ENCODE data around the gene RALGPS1. TPM values are rescaled to one million over a fixed set of nuclear protein-coding genes. Genes with fewer than 3 reads are reported as not detected.

Gene RALGPS1
- total RNA-seq, 4 donors from 2014 or later = 3.3 to 9.8 (median 6.7) TPM

DNA sequence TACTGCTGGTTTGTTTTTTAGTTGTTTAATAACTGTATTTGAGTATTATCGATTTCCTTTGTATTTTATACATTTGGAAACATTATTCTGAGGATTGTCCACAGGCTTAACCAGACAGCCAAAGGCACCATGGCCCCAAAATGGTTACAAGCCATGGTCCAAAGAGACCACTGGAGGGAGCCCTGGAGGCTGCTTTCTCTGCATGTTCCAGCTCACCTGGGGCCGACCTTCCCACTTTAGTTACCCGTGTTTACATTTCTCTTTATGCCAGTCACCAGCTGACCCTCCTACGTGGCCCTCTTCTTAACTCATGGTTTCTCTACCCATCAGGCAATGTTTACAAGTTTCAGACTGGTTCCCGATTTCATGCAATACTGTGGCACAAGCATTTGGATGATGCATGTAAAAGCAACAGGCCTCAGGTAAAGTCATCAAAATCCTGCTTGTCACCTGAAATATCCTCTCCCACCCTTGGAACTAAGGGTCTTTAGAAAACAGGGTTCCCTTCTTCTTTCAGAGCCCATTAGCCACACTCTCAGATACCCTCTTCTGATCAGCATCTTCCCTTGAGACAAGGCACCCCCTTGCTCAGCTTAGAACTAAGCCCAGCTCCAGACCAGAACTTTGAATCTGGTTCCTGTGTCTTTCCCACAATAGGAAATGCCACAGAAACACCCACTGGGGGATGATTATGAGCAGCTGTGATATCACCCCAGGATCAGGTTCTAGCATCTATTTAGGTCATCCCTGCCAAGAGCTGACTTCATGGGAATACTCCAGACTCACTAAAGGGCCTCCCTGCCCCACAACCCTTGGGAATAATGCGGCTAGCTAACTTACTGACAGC, 300.1 kb downstream of the RALGPS1 start:
- H3K9me3 ChIP-seq = no peaks in the 10 kb centered on the region
- no peak overlapping the region for H3K4me3 ChIP-seq
- TF ChIP-seq, protein P1, sequence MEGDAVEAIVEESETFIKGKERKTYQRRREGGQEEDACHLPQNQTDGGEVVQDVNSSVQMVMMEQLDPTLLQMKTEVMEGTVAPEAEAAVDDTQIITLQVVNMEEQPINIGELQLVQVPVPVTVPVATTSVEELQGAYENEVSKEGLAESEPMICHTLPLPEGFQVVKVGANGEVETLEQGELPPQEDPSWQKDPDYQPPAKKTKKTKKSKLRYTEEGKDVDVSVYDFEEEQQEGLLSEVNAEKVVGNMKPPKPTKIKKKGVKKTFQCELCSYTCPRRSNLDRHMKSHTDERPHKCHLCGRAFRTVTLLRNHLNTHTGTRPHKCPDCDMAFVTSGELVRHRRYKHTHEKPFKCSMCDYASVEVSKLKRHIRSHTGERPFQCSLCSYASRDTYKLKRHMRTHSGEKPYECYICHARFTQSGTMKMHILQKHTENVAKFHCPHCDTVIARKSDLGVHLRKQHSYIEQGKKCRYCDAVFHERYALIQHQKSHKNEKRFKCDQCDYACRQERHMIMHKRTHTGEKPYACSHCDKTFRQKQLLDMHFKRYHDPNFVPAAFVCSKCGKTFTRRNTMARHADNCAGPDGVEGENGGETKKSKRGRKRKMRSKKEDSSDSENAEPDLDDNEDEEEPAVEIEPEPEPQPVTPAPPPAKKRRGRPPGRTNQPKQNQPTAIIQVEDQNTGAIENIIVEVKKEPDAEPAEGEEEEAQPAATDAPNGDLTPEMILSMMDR (IDR thresholded peaks at IDR 0.05) = peak; percentile 48 to 66 (median 64)
- no peak for TF ChIP-seq POLR2A (IDR thresholded peaks at IDR 0.05)
- TF ChIP-seq EP300 (IDR thresholded peaks at IDR 0.05) = no peak
- WGBS, 2 donors = 39 to 42% methylated on average over 6 of the region's 6 CpGs
- H3K27ac ChIP-seq = no peak overlapping the region
- H3K36me3 ChIP-seq = no peaks in the 10 kb centered on the region
- no peaks in the 10 kb centered on the region for H3K27me3 ChIP-seq
- DNase-seq (ENCODE audit: low spot score in 2 of 2) = peak in 1 of 2 donors; percentile 38
- H3K4me1 ChIP-seq = peaks cover 0 to 15% (median 0%) of the 10 kb centered on the region in 4 donors

DNA sequence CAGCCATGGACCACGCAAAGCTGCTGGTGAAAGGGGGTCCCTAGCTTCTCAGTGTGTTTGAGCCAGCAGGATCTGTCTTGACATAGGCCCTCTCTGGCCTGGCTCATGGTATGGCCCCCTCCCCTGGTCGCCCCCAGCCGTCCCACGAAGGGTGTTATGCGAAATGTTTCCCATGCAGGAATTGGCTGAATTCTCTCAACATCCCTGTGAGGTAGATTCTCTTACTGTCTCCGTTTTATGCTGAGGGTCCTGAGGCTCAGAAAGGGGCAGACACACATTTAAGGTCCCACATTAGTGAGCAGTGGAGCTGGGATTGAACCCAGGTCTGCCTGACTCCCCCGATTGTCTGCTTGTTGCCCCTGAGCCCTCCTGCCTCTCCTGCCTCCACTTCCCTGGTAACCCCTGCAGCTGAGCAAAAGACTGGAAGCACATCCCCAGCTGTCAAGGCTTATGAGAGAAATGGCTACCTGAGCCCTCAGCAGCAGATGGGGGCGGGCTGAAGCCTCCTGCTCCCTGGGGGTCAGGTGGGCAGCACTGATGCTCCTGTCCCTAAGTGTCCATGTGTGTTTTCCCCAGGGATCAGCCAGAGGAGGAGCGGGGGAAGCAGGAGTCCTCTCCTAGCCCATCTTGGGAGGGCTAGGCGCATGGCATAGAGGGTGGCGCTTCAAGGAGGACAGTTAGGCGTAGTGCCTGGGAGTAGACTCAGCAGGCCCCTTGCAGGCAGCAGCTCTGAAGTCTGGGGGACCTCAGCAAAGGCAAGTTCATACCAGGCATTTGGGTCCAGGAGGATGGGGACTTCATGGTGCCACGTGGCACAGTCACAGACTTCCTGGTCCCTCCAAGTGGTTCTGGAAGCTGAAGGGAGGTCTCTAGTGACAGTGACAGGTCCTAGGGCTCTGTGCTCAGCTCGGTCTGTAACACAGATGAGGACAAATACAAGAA, 301.0 kb downstream of the RALGPS1 start:
- Histone ChIP-seq H3K36me3 (no peaks in the 10 kb centered on the region), H3K9me3 (no peaks in the 10 kb centered on the region), H3K27ac (no peak overlapping the region), H3K4me1 (peaks cover 0 to 9% (median 0%) of the 10 kb centered on the region in 4 donors), H3K4me3 (no peak overlapping the region), H3K27me3 (no peaks in the 10 kb centered on the region)
- 87 to 92% methylated on average over 14 of the region's 14 CpGs for WGBS, 2 donors
- TF ChIP-seq POLR2A (IDR thresholded peaks at IDR 0.05) (no peak), EP300 (IDR thresholded peaks at IDR 0.05) (no peak)
- TF ChIP-seq, protein P1 (IDR thresholded peaks at IDR 0.05) = no peak
- no peak for DNase-seq (ENCODE audit: low spot score in 2 of 2)

DNA sequence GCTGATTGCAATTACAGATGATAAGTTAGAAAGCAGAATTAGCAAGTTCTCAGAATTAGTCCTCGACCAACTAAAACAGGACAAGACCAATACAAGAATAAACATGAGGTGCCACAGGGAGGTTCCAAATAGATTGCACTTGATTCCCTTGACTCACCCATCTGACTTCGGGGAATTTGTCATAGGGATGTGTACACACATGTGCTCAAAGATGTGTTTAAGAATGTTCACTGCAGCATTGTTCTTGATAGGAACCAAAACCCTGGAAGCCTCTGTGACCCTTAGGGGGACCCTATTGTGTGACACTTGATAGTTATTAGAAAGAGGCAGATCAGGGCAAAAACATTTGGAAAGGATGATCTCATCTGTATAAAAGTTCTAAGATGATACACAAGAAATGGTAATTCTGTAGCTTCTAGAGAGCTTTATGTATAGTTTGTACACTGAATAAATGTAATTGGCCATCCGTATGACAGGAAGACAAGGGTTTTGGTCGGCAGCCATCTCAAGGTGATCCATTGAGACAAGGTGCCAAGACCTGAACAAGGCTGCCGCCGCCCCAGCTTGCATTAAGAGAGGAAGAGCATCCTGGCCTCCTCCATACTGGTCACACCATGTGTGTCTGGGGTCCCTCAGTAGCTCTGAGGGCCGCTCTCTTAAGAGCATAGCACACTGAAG, 301.8 kb downstream of the RALGPS1 start:
- TF ChIP-seq EP300 (IDR thresholded peaks at IDR 0.05) = no peak
- TF ChIP-seq POLR2A (IDR thresholded peaks at IDR 0.05) = no peak
- TF ChIP-seq, protein P1 (IDR thresholded peaks at IDR 0.05) = no peak

DNA sequence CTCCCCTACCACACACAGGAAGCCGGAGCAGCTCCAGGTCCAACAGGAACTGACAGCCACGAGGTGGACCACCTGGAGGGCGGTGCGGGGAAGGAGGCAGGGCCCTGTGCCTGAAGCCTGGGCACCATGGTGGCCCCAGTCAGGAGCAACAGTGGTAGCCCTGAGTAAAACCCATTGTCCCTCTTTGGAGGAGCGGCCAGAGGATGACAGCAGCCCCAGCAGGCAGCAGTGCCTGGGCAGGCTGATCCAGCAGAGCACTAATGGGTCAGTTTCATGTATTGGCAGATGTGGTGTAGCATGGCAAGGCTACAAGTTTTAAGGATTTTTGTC, 302.3 kb downstream of the RALGPS1 start:
- Histone ChIP-seq H3K27me3 (no peaks in the 10 kb centered on the region), H3K4me3 (no peak overlapping the region), H3K27ac (no peak overlapping the region), H3K4me1 (peaks cover 0 to 9% (median 0%) of the 10 kb centered on the region in 4 donors), H3K36me3 (no peaks in the 10 kb centered on the region), H3K9me3 (no peaks in the 10 kb centered on the region)
- TF ChIP-seq, protein P1 (IDR thresholded peaks at IDR 0.05) = no peak
- TF ChIP-seq EP300 (IDR thresholded peaks at IDR 0.05) = no peak
- TF ChIP-seq POLR2A (IDR thresholded peaks at IDR 0.05) = no peak
- 80 to 87% methylated on average over 3 to 5 of the region's 5 CpGs for WGBS, 2 donors
- no peak for DNase-seq (ENCODE audit: low spot score in 2 of 2)

More for the DNA sequence above, 301.8 kb downstream of the RALGPS1 start:
- H3K27me3 ChIP-seq = no peaks in the 10 kb centered on the region
- H3K4me3 ChIP-seq = no peak overlapping the region
- DNase-seq (ENCODE audit: low spot score in 2 of 2) = no peak
- WGBS, 2 donors = 88 to 92% methylated on average over 7 of the region's 7 CpGs
- peaks cover 0 to 9% (median 0%) of the 10 kb centered on the region in 4 donors for H3K4me1 ChIP-seq
- no peaks in the 10 kb centered on the region for H3K36me3 ChIP-seq
- no peaks in the 10 kb centered on the region for H3K9me3 ChIP-seq
- H3K27ac ChIP-seq = no peak overlapping the region

All from tibial nerve (tissue), 4 donors.